HG02970 (cell line): Measurements from ENCODE around the gene MAGEB3.
"Not testable (repeated sequence)": the region's sequence is repeated elsewhere in the genome, so short reads cannot be mapped to it uniquely, and the experiment has no call there.

Experiments used
- ATAC-seq: cut with Tn5 transposase; IDR thresholded peaks from one replicate; pipeline ENCODE4 v1.9.1; 2021; ENCODE audit warnings: mild to moderate bottlenecking, moderate library complexity, moderate number of reproducible peaks; ENCODE audit not compliant: unreplicated experiment, low FRiP score

MAGEB3 gene

GRCh38 chrX:30230395-30230794, at the start of gene MAGEB3:
TSS of gene MAGEB3 (plus strand) at chrX:30230657. CDS start at chrX:30235925, 5,268 bp downstream.
- ATAC-seq = no peak

GRCh38 chrX:30181353-30181752, 49.1 kb upstream of the MAGEB3 start:
- ATAC-seq = no peak

- ATAC-seq = no peak
These were observed 46.9 kb upstream of the MAGEB3 start for GRCh38 chrX:30183554-30183953.

- ATAC-seq = no peak
These were observed 40.0 kb upstream of the MAGEB3 start for GRCh38 chrX:30190426-30190825.

GRCh38 chrX:30193910-30194309, 36.5 kb upstream of the MAGEB3 start:
- ATAC-seq = not testable (repeated sequence)

- no peak for ATAC-seq
These were observed 34.1 kb upstream of the MAGEB3 start for GRCh38 chrX:30196322-30196721.

GRCh38 chrX:30212172-30212571, 18.3 kb upstream of the MAGEB3 start:
- ATAC-seq = no peak

GRCh38 chrX:30215357-30215843, 15.1 kb upstream of the MAGEB3 start, which contains the start of gene MAGEB2:
TSS of gene MAGEB2 (plus strand) at chrX:30215563. CDS start at chrX:30218581, 3,018 bp downstream.
- no peak for ATAC-seq

- ATAC-seq = no peak
These were observed 13.0 kb upstream of the MAGEB3 start for GRCh38 chrX:30217465-30217864.

GRCh38 chrX:30219372-30219771, 11.1 kb upstream of the MAGEB3 start:
- ATAC-seq = no peak

GRCh38 chrX:30220661-30221060, 9.8 kb upstream of the MAGEB3 start:
- ATAC-seq = no peak

- ATAC-seq = no peak
These were observed 5.9 kb upstream of the MAGEB3 start for GRCh38 chrX:30224536-30224935.

GRCh38 chrX:30228526-30228925, 1.9 kb upstream of the MAGEB3 start:
- no peak for ATAC-seq

GRCh38 chrX:30241724-30242415, 11.4 kb downstream of the MAGEB3 start, which contains the start of gene MAGEB4:
TSS of gene MAGEB4 (plus strand) at chrX:30242000. CDS start at chrX:30242136, 136 bp downstream.
- ATAC-seq = no peak

GRCh38 chrX:30246769-30247489, 16.5 kb downstream of the MAGEB3 start, which contains the start of gene MAGEB1:
TSS of gene MAGEB1 (plus strand) at chrX:30247146. CDS start at chrX:30250494, 3,348 bp downstream.
- no peak for ATAC-seq

- ATAC-seq = no peak
These were observed 18.4 kb downstream of the MAGEB3 start for GRCh38 chrX:30248854-30249253.

- no peak for ATAC-seq
These were observed 22.8 kb downstream of the MAGEB3 start for GRCh38 chrX:30253257-30253656.

GRCh38 chrX:30259927-30260326, 29.5 kb downstream of the MAGEB3 start:
- ATAC-seq = no peak

GRCh38 chrX:30261012-30261411, 30.6 kb downstream of the MAGEB3 start:
- no peak for ATAC-seq

GRCh38 chrX:30262763-30263162, 32.3 kb downstream of the MAGEB3 start:
- ATAC-seq = no peak

GRCh38 chrX:30270639-30271038, 40.2 kb downstream of the MAGEB3 start:
- ATAC-seq = no peak
